GM12801 (cell line): Measurements from ENCODE around the gene ZIC1.

Experiments used
- CTCF ChIP-seq: IDR thresholded peaks from one replicate; pipeline ENCODE4 v1.5.1; 2011; ENCODE audit warnings: control low read depth; ENCODE audit not compliant: insufficient read length; ENCODE audit errors: extremely low read depth

ZIC1 gene

GRCh38 chr3:147409143-147410115 lies at the start of gene ZIC1:
TSS of gene ZIC1 (plus strand) at chr3:147409365. CDS start at chr3:147410113, 748 bp downstream.
- no peak for TF ChIP-seq CTCF

- no peak for TF ChIP-seq CTCF
Observed at GRCh38 chr3:147360051-147360439, 49.1 kb upstream of the ZIC1 start.

- TF ChIP-seq CTCF: no peak
Observed at GRCh38 chr3:147360646-147361453, 48.3 kb upstream of the ZIC1 start.

- no peak for TF ChIP-seq CTCF
Observed at GRCh38 chr3:147361454-147362420, 47.4 kb upstream of the ZIC1 start.

- no peak for TF ChIP-seq CTCF
Observed at GRCh38 chr3:147364771-147365170, 44.4 kb upstream of the ZIC1 start.

GRCh38 chr3:147365196-147366115 lies 43.7 kb upstream of the ZIC1 start:
- TF ChIP-seq CTCF: no peak
